Endothelial cell of umbilical vein (primary cell): ENCODE results near the gene MYLK. TPM values are rescaled to one million over a fixed set of nuclear protein-coding genes. Genes with fewer than 3 reads are reported as not detected.

Source experiments
- BruUV-seq: library from RNA; stranded (reverse); fragments of 400-500 nt; replicated peaks from 2 replicates; lab custom pipeline; 2021; lab: Mats Ljungman, UMichigan
- CTCF ChIA-PET: fragments of 300-600, 350-600 bp; sonication (Branson Sonifier 250); formaldehyde crosslinking; loops from one replicate; lab custom pipeline; 2021; ENCODE audit warnings: antibody characterized with exemption, inconsistent platforms; lab: Charles Lee
- POLR2A ChIA-PET: fragments of 300-600, 350-600 bp; sonication (Branson Sonifier 250); formaldehyde crosslinking; loops from one replicate; lab custom pipeline; 2021; ENCODE audit warnings: antibody characterized with exemption, inconsistent platforms; lab: Charles Lee
- DNase-seq: peaks from one replicate; pipeline ENCODE4 v3.0.0-alpha.2; 2011; ENCODE audit warnings: low read depth, low spot score
- FAIRE-seq: peaks from 2 replicates; lab custom pipeline; 2011; peaks lifted over from hg19 to GRCh38; lab: Jason Lieb, UNC
- H2AFZ ChIP-seq: 2 replicates; pipeline ENCODE4 v1.6.0; 2012; ENCODE audit warnings: low read depth, low read length, control low read depth, inconsistent platforms
- H3K27ac ChIP-seq: 2 replicates; pipeline ENCODE4 v1.5.1; 2011; ENCODE audit warnings: low read depth, mild to moderate bottlenecking, control low read depth, low read length, moderate library complexity; ENCODE audit not compliant: insufficient read depth
- H3K27me3 ChIP-seq, 2 experiments: 2 replicates each; pipeline versions ENCODE4 v1.6.0 to v1.6.1; 2011; ENCODE audit warnings: low read length in 2 of 2, mixed read lengths in 1 of 2; ENCODE audit not compliant: control insufficient read depth in 2 of 2, insufficient read depth in 2 of 2
- H3K36me3 ChIP-seq, 2 experiments: 2 replicates in 1 of 2; 3 replicates in 1 of 2; pipeline ENCODE4 v1.5.1; 2011; ENCODE audit warnings: low read length in 2 of 2, mild to moderate bottlenecking in 1 of 2, moderate library complexity in 1 of 2; ENCODE audit not compliant: control insufficient read depth in 2 of 2, insufficient read depth in 2 of 2; ENCODE audit errors: extremely low read depth in 1 of 2
- H3K4me1 ChIP-seq: 3 replicates; pipeline ENCODE4 v1.5.1; 2011; ENCODE audit warnings: mild to moderate bottlenecking, low read length; ENCODE audit not compliant: control insufficient read depth, insufficient read depth; ENCODE audit errors: extremely low read depth
- H3K4me2 ChIP-seq: 2 replicates; pipeline ENCODE4 v1.6.1; 2011; ENCODE audit warnings: low read length, control low read depth, mixed read lengths; ENCODE audit not compliant: insufficient read depth
- H3K4me3 ChIP-seq, 3 experiments: fragments of 200-600 bp in 1 of 3; sonication (generic), shearing (Covaris generic) in 1 of 3; replicated peaks in 1 of 3; 2 replicates each; pipeline ENCODE4 v1.5.1; 2011 to 2016; ENCODE audit warnings: control low read depth in 3 of 3, low read length in 3 of 3, mild to moderate bottlenecking in 2 of 3, inconsistent platforms in 1 of 3, low read depth in 1 of 3, moderate library complexity in 1 of 3; ENCODE audit not compliant: insufficient read depth in 1 of 3
- H3K79me2 ChIP-seq: 2 replicates; pipeline ENCODE4 v1.6.0; 2012; ENCODE audit warnings: low read length, inconsistent platforms; ENCODE audit not compliant: control insufficient read depth, insufficient read depth
- H3K9ac ChIP-seq: replicated peaks from 2 replicates; pipeline ENCODE3; 2011; ENCODE audit warnings: low read length, control low read depth; ENCODE audit not compliant: insufficient read depth; ENCODE audit errors: extremely low read depth
- H3K9me1 ChIP-seq: replicated peaks from 3 replicates; pipeline ENCODE4 v1.6.0; 2011; ENCODE audit warnings: mild to moderate bottlenecking, low read length; ENCODE audit not compliant: control insufficient read depth, insufficient read depth; ENCODE audit errors: extremely low read depth
- H3K9me3 ChIP-seq: replicated peaks from 2 replicates; pipeline ENCODE4 v1.5.1; 2012; ENCODE audit warnings: low read length, inconsistent platforms; ENCODE audit not compliant: control insufficient read depth, insufficient read depth
- H4K20me1 ChIP-seq: replicated peaks from 2 replicates; pipeline ENCODE3; 2011; ENCODE audit warnings: mild to moderate bottlenecking, low read length; ENCODE audit not compliant: control insufficient read depth, insufficient read depth; ENCODE audit errors: extremely low read depth
- EZH2 ChIP-seq: IDR thresholded peaks from 2 replicates; pipeline ENCODE4 v1.6.1; 2012; ENCODE audit warnings: borderline replicate concordance, low read depth, mild to moderate bottlenecking, moderate library complexity, low read length, inconsistent platforms; ENCODE audit not compliant: severe bottlenecking
- FOS ChIP-seq: IDR thresholded peaks from 2 replicates; pipeline ENCODE4 v1.6.1; 2011; ENCODE audit warnings: mild to moderate bottlenecking, low read length, moderate library complexity, borderline replicate concordance; ENCODE audit not compliant: insufficient read depth
- GATA2 ChIP-seq: IDR thresholded peaks from 2 replicates; pipeline ENCODE4 v1.7.0; 2011; ENCODE audit warnings: low read depth, mild to moderate bottlenecking, moderate library complexity, mixed read lengths, low read length; ENCODE audit not compliant: insufficient read length, insufficient read depth
- JUN ChIP-seq: IDR thresholded peaks from 2 replicates; pipeline ENCODE4 v1.6.1; 2011; ENCODE audit warnings: borderline replicate concordance, low read depth; ENCODE audit not compliant: insufficient read length, insufficient read depth
- MYC ChIP-seq: IDR thresholded peaks from one replicate; pipeline ENCODE4 v1.6.1; 2011; ENCODE audit warnings: mild to moderate bottlenecking, low read depth, low read length
- POLR2A ChIP-seq: IDR thresholded peaks from 2 replicates; pipeline ENCODE4 v1.6.1; 2012; ENCODE audit warnings: low read depth, mild to moderate bottlenecking, control low read depth, low read length
- POLR2AphosphoS5 ChIP-seq: IDR thresholded peaks from 2 replicates; pipeline ENCODE4 v1.6.1; 2012; ENCODE audit warnings: low read depth, mild to moderate bottlenecking, control low read depth, low read length, moderate library complexity; ENCODE audit not compliant: insufficient read depth
- dilution Hi-C: fragments of 300-500 bp; cut with MboI; formaldehyde crosslinking; loops from one replicate; pipeline ENCODE4 v1.15.0; 2019; ENCODE audit warnings: low sequenced_read_pairs; ENCODE audit not compliant: extremely low pct_ligation_motif_present
- intact Hi-C: fragments of 100-400 bp; cut with micrococcal nuclease; formaldehyde crosslinking; loops from one replicate; pipeline ENCODE4 v1.10.0; 2022
- polyA plus RNA-seq, 4 experiments: library from polyadenylated mRNA; depleted of rRNA in 3 of 4; stranded (reverse) in 3 of 4; unstranded in 1 of 4; fragments of >200 nt; gene quantifications; 2 replicates each; pipeline versions ENCODE4 v1.2.1 to v1.2.3, GENCODE V29; 2011 to 2012; ENCODE audit warnings: missing spikeins in 1 of 4
- total RNA-seq: library from RNA; stranded (reverse); gene quantifications from 2 replicates; pipeline ENCODE4 v1.2.3, GENCODE V29; 2021
- TF ChIP-seq, protein P1 (sequence below): IDR thresholded peaks from 2 replicates; pipeline ENCODE4 v1.6.1; 2011; ENCODE audit not compliant: insufficient read depth, insufficient read length
- TF ChIP-seq, protein P2 (sequence below), 2 donors: IDR thresholded peaks; 1 replicate in 1 of 2; 2 replicates in 1 of 2; pipeline ENCODE4 v1.5.1; 2011; ENCODE audit warnings: low read length in 2 of 2, mild to moderate bottlenecking in 2 of 2, moderate library complexity in 2 of 2, control low read depth in 1 of 2, inconsistent platforms in 1 of 2, low read depth in 1 of 2; ENCODE audit not compliant: insufficient read depth in 1 of 2; ENCODE audit errors: extremely low read depth in 1 of 2

MYLK gene
- total and polyA plus RNA-seq, 2 donors (not counting 3 experiments of a cell fraction or from before 2014, with no cell fraction given): 10.0 to 22.2 TPM

DNA sequence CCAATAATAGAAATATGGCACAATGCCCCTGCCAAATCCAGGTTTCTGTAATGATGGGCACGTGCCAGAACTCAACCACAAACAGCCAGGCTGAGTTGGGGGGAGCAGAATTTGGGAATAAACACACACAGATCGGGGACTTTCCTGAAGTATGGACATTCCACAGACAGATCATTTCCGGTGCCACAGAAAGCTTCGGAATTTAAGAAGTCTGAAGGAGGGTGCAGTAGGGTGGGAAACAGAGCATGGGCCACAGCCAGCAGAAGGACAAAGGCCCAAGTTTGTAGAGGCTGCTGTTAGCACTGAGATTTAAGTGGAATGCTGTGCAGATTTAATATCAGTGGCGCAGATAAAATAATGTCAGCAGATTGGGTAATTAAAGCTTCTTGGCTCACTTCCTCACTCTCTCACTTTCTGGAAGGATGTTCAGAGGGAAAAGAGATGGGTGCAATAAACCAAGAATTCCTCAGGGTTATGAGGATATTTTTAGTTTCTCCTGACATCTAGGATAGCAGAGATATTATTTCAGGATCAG lies 67.4 kb downstream of the MYLK start:
- Histone ChIP-seq H2AFZ (no peak overlapping the region), H3K4me3 (no peak overlapping the region), H3K9me3 (no peaks in the 10 kb centered on the region), H3K36me3 (no peaks in the 10 kb centered on the region), H3K4me1 (peaks cover 9% of the 10 kb centered on the region), H4K20me1 (no peaks in the 10 kb centered on the region), H3K79me2 (no peaks in the 10 kb centered on the region), H3K9me1 (no peaks in the 10 kb centered on the region), H3K27ac (no peak overlapping the region), H3K27me3 (no peaks in the 10 kb centered on the region), H3K9ac (no peak overlapping the region), H3K4me2 (no peak overlapping the region)
- POLR2A ChIA-PET: no interaction called here
- FAIRE-seq: no peak
- intact Hi-C loops (no loop called here), dilution Hi-C loops (no loop called here)
- no TSS peak for BruUV-seq
- CTCF ChIA-PET: interaction anchor here (0.7 to 1.7 kb wide), 3 partner anchors 10 to 263 kb away, joined by 3 read pairs; no protein-coding TSS in a partner anchor
- no peak for DNase-seq
- TF ChIP-seq EZH2 (no peak), POLR2A (no peak), GATA2 (no peak), JUN (no peak), FOS (no peak), MYC (no peak), POLR2AphosphoS5 (no peak)
- TF ChIP-seq, protein P1, sequence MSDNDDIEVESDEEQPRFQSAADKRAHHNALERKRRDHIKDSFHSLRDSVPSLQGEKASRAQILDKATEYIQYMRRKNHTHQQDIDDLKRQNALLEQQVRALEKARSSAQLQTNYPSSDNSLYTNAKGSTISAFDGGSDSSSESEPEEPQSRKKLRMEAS: no peak
- TF ChIP-seq, protein P2, sequence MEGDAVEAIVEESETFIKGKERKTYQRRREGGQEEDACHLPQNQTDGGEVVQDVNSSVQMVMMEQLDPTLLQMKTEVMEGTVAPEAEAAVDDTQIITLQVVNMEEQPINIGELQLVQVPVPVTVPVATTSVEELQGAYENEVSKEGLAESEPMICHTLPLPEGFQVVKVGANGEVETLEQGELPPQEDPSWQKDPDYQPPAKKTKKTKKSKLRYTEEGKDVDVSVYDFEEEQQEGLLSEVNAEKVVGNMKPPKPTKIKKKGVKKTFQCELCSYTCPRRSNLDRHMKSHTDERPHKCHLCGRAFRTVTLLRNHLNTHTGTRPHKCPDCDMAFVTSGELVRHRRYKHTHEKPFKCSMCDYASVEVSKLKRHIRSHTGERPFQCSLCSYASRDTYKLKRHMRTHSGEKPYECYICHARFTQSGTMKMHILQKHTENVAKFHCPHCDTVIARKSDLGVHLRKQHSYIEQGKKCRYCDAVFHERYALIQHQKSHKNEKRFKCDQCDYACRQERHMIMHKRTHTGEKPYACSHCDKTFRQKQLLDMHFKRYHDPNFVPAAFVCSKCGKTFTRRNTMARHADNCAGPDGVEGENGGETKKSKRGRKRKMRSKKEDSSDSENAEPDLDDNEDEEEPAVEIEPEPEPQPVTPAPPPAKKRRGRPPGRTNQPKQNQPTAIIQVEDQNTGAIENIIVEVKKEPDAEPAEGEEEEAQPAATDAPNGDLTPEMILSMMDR (IDR thresholded peaks at IDR 0.05; ENCODE audit: extremely low read depth in 1 of 2, insufficient read depth in 1 of 2, low read depth in 1 of 2, low read length in 2 of 2): no peak
